Measurements from ENCODE around the gene TMOD2. TPM values are rescaled to one million over a fixed set of nuclear protein-coding genes. Genes with fewer than 3 reads are reported as not detected.

TMOD2 gene
- total RNA-seq, 4 donors from 2014 or later, result 14.6 to 24.9 (median 19.5) TPM

- peaks cover 10 to 81% (median 27%) of the 10 kb centered on the region in 4 donors for H3K36me3 ChIP-seq
- H3K27me3 ChIP-seq, result no peaks in the 10 kb centered on the region
- H3K27ac ChIP-seq (replicated peaks in 1 of 4), result no peak overlapping the region
- WGBS, result 87% methylated on average over 2 of the region's 2 CpGs
- intact Hi-C loops (cut with DNase I), result no loop called here
- H3K4me3 ChIP-seq, result no peak overlapping the region
- DNase-seq (ENCODE audit: extremely low spot score), result no peak
- no peaks in the 10 kb centered on the region for H3K9me3 ChIP-seq
- no peaks in the 10 kb centered on the region for H3K4me1 ChIP-seq
- TF ChIP-seq POLR2A (IDR thresholded peaks at IDR 0.05; ENCODE audit: low read depth) (no peak), POLR2AphosphoS5 (IDR thresholded peaks at IDR 0.05) (no peak), EP300 (IDR thresholded peaks at IDR 0.05) (no peak)
- TF ChIP-seq, protein P1, sequence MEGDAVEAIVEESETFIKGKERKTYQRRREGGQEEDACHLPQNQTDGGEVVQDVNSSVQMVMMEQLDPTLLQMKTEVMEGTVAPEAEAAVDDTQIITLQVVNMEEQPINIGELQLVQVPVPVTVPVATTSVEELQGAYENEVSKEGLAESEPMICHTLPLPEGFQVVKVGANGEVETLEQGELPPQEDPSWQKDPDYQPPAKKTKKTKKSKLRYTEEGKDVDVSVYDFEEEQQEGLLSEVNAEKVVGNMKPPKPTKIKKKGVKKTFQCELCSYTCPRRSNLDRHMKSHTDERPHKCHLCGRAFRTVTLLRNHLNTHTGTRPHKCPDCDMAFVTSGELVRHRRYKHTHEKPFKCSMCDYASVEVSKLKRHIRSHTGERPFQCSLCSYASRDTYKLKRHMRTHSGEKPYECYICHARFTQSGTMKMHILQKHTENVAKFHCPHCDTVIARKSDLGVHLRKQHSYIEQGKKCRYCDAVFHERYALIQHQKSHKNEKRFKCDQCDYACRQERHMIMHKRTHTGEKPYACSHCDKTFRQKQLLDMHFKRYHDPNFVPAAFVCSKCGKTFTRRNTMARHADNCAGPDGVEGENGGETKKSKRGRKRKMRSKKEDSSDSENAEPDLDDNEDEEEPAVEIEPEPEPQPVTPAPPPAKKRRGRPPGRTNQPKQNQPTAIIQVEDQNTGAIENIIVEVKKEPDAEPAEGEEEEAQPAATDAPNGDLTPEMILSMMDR (IDR thresholded peaks at IDR 0.05), result no peak
These were observed 52.6 kb downstream of the TMOD2 start for GRCh38 chr15:51803965-51804364.

DNA sequence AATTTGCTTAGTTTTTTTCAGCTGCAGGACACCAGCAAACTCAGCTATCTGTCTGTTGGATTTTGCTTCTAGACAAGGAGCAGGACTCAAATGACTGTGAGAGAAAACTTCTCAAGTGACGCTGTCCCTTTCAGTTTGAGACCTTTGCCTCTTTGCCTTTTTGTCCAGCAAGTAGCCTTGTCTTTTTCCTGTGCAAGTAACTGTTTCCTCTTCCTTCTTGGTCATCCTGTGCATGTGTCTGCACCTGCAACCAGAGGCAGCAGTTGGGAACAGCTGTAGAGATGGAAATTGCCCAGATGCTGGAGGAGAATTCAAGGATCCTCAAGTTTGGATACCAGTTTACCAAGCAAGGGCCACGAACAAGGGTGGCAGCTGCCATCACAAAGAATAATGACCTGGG, 54.7 kb downstream of the TMOD2 start:
- 80% methylated on average over 2 of the region's 2 CpGs for WGBS
- intact Hi-C loops (cut with DNase I), result no loop called here
- no peak for DNase-seq (ENCODE audit: extremely low spot score)
- H3K27ac ChIP-seq (replicated peaks in 1 of 4), result no peak overlapping the region
- no peaks in the 10 kb centered on the region for H3K4me1 ChIP-seq
- H3K27me3 ChIP-seq, result no peaks in the 10 kb centered on the region
- peaks cover 12 to 81% (median 26%) of the 10 kb centered on the region in 4 donors for H3K36me3 ChIP-seq
- TF ChIP-seq, protein P1 (IDR thresholded peaks at IDR 0.05), result no peak
- no peak for TF ChIP-seq POLR2AphosphoS5 (IDR thresholded peaks at IDR 0.05)
- no peak for TF ChIP-seq POLR2A (IDR thresholded peaks at IDR 0.05; ENCODE audit: low read depth)
- H3K4me3 ChIP-seq, result no peak overlapping the region
- no peaks in the 10 kb centered on the region for H3K9me3 ChIP-seq

DNA sequence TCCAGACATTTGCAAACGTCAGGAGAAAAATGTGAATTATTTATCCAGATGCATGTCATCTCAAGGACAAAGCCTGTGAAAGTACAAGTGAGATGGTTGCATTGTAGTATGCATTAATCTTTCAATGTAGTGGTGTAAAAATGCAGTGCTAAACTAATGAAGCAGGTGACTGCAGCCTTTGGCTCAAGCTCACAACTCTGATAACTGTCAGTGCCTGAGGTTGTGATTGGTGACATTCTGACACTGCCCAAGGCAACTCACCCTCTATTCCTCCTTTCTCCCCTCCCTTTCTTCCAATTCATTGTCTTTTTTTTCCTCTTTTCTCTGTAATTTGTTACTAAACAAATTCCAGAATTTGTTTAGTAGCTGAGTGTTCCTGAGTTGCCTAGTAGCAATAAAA, 58.1 kb downstream of the TMOD2 start:
- H3K27me3 ChIP-seq, result no peaks in the 10 kb centered on the region
- no peak for DNase-seq (ENCODE audit: extremely low spot score)
- TF ChIP-seq EP300 (IDR thresholded peaks at IDR 0.05) (no peak), POLR2A (IDR thresholded peaks at IDR 0.05; ENCODE audit: low read depth) (no peak), POLR2AphosphoS5 (IDR thresholded peaks at IDR 0.05) (no peak)
- TF ChIP-seq, protein P1 (IDR thresholded peaks at IDR 0.05), result no peak
- H3K9me3 ChIP-seq, result no peaks in the 10 kb centered on the region
- 39% methylated on average over 1 of the region's 1 CpG for WGBS
- H3K4me3 ChIP-seq, result no peak overlapping the region
- no peaks in the 10 kb centered on the region for H3K4me1 ChIP-seq
- H3K36me3 ChIP-seq, result peaks cover 14 to 85% (median 33%) of the 10 kb centered on the region in 4 donors
- no peak overlapping the region for H3K27ac ChIP-seq (replicated peaks in 1 of 4)
- intact Hi-C loops (cut with DNase I), result no loop called here

- TF ChIP-seq, protein P1 (IDR thresholded peaks at IDR 0.05), result no peak
- no peak for TF ChIP-seq POLR2A (IDR thresholded peaks at IDR 0.05; ENCODE audit: low read depth)
- no peak for TF ChIP-seq EP300 (IDR thresholded peaks at IDR 0.05)
- no peak for TF ChIP-seq POLR2AphosphoS5 (IDR thresholded peaks at IDR 0.05)
- DNase-seq (ENCODE audit: extremely low spot score), result no peak
- Histone ChIP-seq H3K4me3 (no peak overlapping the region), H3K27ac (replicated peaks in 1 of 4) (no peak overlapping the region), H3K4me1 (no peaks in the 10 kb centered on the region), H3K36me3 (peaks cover 8 to 69% (median 20%) of the 10 kb centered on the region in 4 donors), H3K27me3 (no peaks in the 10 kb centered on the region), H3K9me3 (no peaks in the 10 kb centered on the region)
- intact Hi-C loops (cut with DNase I), result no loop called here
- 92% methylated on average over 2 of the region's 2 CpGs for WGBS
These were observed 61.2 kb downstream of the TMOD2 start for GRCh38 chr15:51812598-51812997.

GRCh38 chr15:51814606-51815005, 63.2 kb downstream of the TMOD2 start:
- 93% methylated on average over 3 of the region's 3 CpGs for WGBS
- Histone ChIP-seq H3K9me3 (no peaks in the 10 kb centered on the region), H3K36me3 (peaks cover 0 to 54% (median 13%) of the 10 kb centered on the region in 4 donors), H3K27me3 (no peaks in the 10 kb centered on the region), H3K4me3 (no peak overlapping the region), H3K27ac (replicated peaks in 1 of 4) (no peak overlapping the region), H3K4me1 (no peaks in the 10 kb centered on the region)
- TF ChIP-seq POLR2A (IDR thresholded peaks at IDR 0.05; ENCODE audit: low read depth), result no peak
- TF ChIP-seq EP300 (IDR thresholded peaks at IDR 0.05), result no peak
- TF ChIP-seq, protein P1 (IDR thresholded peaks at IDR 0.05), result no peak
- TF ChIP-seq POLR2AphosphoS5 (IDR thresholded peaks at IDR 0.05), result no peak
- no peak for DNase-seq (ENCODE audit: extremely low spot score)
- intact Hi-C loops (cut with DNase I), result no loop called here

Data from esophagus muscularis mucosa (tissue), 4 donors.